GM21367 (cell line): ENCODE measurements around the gene GPHN.

Source experiments
- ATAC-seq: cut with Tn5 transposase; IDR thresholded peaks from one replicate; pipeline ENCODE4 v1.9.1; 2021; ENCODE audit not compliant: unreplicated experiment

GPHN gene

DNA sequence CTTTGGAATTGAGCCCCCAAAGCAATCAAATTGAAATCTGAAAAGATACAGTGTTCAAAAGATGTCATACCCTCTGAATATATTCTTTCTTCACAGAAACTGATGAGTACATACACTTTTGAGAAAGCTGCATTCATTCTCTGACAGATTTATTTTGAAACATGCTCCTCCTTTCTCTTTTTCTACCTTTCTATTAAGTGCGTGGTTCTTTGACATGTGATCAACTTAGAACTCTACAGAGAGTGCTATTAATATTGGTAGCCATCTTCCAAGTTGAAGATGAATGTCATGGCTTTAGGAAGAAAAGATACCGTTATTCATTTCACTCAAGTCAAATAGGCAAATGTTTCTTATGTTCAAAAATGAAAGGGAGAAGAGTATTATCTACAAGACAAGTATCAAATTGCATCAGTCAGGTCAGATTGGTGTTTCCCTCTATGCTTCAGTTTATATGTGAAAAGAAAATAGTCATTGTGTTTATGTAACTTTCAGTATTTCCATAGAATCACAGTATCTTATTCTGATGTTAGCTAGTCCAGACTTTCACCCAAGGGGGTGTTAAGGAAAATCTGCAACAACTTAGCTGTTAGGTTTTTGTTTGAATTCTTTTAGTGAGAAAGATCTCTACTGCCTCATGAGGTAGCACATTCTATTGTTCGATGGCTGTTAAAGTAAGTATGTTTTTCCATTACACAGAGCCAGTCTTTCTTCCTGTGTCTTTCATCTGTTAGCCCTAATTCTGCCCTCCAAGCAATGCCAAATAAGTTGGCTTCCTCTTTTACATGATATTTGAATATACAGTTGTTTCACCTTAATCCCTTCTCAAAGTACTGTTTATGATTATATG, 625.9 kb downstream of the GPHN start:
- ATAC-seq, result no peak

DNA sequence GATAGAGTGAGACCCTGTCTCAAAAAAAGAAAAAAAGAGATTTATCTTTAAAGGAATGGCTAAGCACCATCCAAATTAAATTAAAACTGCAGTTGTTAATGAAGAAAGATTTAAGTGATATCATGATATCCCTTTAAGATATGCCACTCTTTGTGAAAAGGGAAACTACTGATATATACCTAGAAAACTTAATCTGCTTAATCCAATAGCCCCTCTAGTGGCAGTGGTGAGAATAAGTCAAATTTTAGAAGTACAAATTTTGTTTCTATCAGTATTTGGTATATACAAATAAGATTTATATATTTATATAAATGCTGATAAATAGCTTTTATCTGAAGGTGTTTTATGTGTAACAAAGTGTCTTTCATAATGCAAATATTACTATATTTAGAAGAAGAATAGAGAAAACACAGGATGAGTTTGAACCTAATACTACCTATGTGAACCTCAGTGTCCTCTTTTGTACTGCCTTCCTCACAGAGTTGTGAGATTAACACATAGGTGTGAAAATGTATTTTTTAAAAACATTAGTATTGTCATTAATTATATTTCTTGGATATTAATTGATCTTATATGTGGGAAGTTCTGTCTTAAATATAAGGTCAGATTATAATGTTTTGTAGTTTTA, 629.9 kb downstream of the GPHN start:
- no peak for ATAC-seq

GRCh38 chr14:67140556-67140955, 632.6 kb downstream of the GPHN start:
- ATAC-seq, result no peak

GRCh38 chr14:67141146-67141900, 633.4 kb downstream of the GPHN start:
- no peak for ATAC-seq

DNA sequence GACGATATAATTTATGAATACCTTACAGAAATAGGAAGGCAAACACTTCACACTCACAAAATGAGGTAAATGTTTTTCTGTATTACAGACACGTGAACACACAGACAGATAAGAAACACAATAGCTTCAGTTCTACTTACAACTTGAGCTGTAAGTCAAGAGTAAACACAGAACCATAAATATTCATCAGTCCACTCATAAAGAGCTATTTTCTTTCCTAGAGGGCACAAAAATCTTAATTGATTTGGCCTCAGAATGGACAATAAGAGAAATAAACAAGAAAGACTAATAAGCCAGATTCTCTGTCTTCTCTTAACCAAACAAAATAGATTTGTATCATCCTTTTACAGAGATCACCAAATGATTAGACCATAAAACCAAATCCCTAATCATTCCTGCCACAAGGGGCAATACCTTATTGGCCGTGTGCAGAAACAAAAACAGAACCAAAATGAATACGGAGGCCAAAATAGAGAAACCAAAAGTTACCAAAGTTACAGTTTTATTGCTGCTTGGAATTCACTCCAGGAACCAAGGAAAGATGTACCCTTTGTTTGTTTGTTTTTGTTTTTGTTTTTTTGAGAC, 643.2 kb downstream of the GPHN start:
- no peak for ATAC-seq

- no peak for ATAC-seq
Observed at GRCh38 chr14:67158566-67158965, 650.6 kb downstream of the GPHN start.

- ATAC-seq, result no peak
Observed at GRCh38 chr14:67162385-67162784, 654.4 kb downstream of the GPHN start.

- ATAC-seq, result no peak
Observed at GRCh38 chr14:67166450-67166853, 658.5 kb downstream of the GPHN start.

- no peak for ATAC-seq
Observed at GRCh38 chr14:67167420-67168109, 659.6 kb downstream of the GPHN start.

- ATAC-seq, result no peak
Observed at GRCh38 chr14:67168110-67168441, 660.1 kb downstream of the GPHN start.

DNA sequence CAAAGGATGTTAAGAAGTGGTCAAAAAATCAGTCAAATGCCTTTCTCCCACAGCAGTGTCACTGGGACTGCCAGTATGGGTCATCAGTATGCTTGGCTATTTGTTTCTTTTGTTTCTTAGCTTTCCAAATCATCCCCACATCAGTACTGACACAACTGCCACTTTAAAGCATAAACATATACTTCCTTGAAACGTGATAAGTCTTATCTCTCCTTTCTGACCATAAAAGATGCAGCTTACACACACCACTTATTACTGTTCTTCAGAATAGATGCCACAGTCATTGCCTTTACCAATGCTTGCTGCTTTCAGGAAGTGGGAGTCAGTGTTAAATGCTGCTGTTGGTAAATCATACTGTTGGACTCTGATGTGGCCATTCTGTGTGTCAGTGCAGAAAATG, 662.7 kb downstream of the GPHN start:
- ATAC-seq, result no peak

- no peak for ATAC-seq
Observed at GRCh38 chr14:67172056-67172455, 664.1 kb downstream of the GPHN start.

DNA sequence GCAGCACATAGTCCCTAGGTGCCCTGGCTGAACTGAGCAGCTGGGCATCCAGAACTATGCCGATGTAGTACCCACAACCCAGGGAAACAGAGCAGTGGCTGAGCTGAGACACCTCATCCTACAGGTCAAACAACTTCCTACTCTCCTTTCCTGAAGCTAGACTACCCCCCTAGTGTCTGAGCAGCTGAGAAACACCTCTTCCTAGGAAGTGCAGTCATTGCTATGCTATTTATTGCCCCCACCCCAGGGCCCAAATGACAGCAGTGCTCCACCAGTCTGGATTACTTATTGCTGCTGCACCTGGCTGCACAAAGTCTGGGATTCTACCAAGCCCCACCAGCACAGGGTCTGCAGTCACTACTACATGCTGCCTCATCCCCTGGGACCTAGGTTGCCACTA, 664.6 kb downstream of the GPHN start:
- no peak for ATAC-seq

GRCh38 chr14:67173719-67174118, 665.8 kb downstream of the GPHN start:
- ATAC-seq, result no peak

- no peak for ATAC-seq
Observed at GRCh38 chr14:67186172-67186768, 678.3 kb downstream of the GPHN start.

DNA sequence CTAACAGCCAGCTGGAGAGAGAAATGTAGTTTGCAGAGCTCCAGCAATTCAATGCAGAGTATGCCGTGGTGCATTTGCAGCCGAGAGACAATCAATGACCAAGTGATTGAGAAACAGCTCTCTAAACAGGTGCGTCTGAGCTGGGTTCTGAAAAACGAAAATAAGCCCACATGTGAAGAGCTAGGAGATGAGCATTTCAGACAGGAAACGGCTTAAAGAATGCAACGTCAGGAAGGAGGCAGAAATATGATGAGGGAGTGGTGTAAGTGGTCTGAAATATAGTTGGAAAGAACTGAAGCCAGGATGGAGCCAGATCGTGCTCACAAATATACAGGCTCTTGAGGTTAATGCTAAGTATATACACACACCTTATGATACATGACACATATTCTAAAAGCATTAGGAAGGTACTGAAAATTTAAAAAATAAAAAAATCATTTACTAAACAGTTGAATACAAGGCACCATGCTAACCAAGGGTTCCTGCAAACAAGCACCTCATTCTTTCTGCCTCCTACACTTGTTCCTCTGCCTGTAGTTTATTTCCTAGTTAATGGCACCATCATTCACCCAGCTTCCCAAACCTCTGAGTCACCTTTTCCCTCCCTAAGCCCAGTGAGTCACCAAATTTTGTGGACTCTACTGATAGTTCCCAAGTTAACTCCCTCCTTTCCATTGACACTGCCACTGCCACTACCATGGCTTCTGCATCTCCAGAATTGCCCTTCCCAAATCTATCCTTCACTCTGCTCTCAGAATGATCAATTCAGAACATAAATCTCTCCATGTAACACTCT, 679.0 kb downstream of the GPHN start:
- ATAC-seq, result no peak

DNA sequence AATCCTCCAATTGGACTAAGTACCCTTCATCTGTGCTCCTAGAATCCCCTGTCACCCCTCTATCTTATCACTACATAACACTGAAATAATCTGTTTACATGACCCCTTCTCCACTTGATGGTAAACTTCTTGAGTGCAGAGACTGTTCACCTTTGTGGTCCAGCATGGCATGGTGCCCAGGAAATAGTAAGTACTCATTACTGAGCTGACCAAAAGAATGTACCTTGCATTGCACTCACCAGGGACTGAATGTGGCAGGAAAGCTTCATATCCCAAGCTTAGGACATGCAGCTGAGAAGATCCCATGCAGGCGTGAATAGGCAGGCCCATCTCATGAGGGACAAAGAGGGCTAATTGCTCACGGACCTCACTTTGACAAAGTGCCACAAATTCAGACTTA, 679.9 kb downstream of the GPHN start:
- no peak for ATAC-seq

- ATAC-seq, result no peak
Observed at GRCh38 chr14:67188326-67188725, 680.4 kb downstream of the GPHN start.

- ATAC-seq, result no peak
Observed at GRCh38 chr14:67191768-67192290, 683.9 kb downstream of the GPHN start.

- no peak for ATAC-seq
Observed at GRCh38 chr14:67192366-67192765, 684.4 kb downstream of the GPHN start.
